Measurements from ENCODE around the gene KRT71. TPM values are rescaled to one million over a fixed set of nuclear protein-coding genes. Genes with fewer than 3 reads are reported as not detected.

The KRT71 gene
- polyA plus RNA-seq (not detected in 2 replicates), polyA minus RNA-seq (not detected in 2 replicates)

- H3K36me3 ChIP-seq (ENCODE audit: insufficient read depth, low read length) = no peaks in the 10 kb centered on the region
- H3K9me2 ChIP-seq (ENCODE audit: insufficient read depth, low read length) = no peaks in the 10 kb centered on the region
- H3K79me2 ChIP-seq (replicated peaks; ENCODE audit: insufficient read depth, low read length) = no peaks in the 10 kb centered on the region
- H3K9me3 ChIP-seq (ENCODE audit: low read length) = no peaks in the 10 kb centered on the region
- H3K27me3 ChIP-seq (ENCODE audit: insufficient read depth, low read depth, low read length) = no peaks in the 10 kb centered on the region
- H4K20me1 ChIP-seq (ENCODE audit: insufficient read depth) = no peaks in the 10 kb centered on the region
- no peak within 1 kb of the TSS for H3K9ac ChIP-seq (ENCODE audit: low read length)
- no peaks in the 10 kb centered on the region for H3F3A ChIP-seq (ENCODE audit: insufficient read depth, low read length, poor library complexity, severe bottlenecking)
- no peak for TF ChIP-seq EZH2 (IDR thresholded peaks at IDR 0.05; ENCODE audit: borderline replicate concordance, insufficient read depth, low read length, poor library complexity, severe bottlenecking)
- no peak for TF ChIP-seq SMC3 (conservative IDR thresholded peaks at IDR 0.05; ENCODE audit: poor library complexity)
- TF ChIP-seq CTCF (IDR thresholded peaks at IDR 0.05; ENCODE audit: poor library complexity, severe bottlenecking) = no peak
- TF ChIP-seq TAF1 (IDR thresholded peaks at IDR 0.05; ENCODE audit: low read depth) = no peak
- no peak for TF ChIP-seq MXI1 (conservative IDR thresholded peaks at IDR 0.05; ENCODE audit: poor library complexity, severe bottlenecking)
- TF ChIP-seq EP300 (conservative IDR thresholded peaks at IDR 0.05; ENCODE audit: poor library complexity, severe bottlenecking) = no peak
- TF ChIP-seq POLR2AphosphoS5 (IDR thresholded peaks at IDR 0.05) = no peak
- no peak for TF ChIP-seq RAD21 (conservative IDR thresholded peaks at IDR 0.05)
- no peak for TF ChIP-seq REST (IDR thresholded peaks at IDR 0.05; ENCODE audit: borderline replicate concordance)
- H3K27ac ChIP-seq (ENCODE audit: low read length) = no peak within 1 kb of the TSS
- H3K4me3 ChIP-seq (ENCODE audit: low read length) = no peak within 1 kb of the TSS
- H3K4me2 ChIP-seq (ENCODE audit: low read length) = no peak within 1 kb of the TSS
- no peak within 1 kb of the TSS for H2AFZ ChIP-seq (ENCODE audit: low read depth, low read length)
These were observed at the start of gene KRT71 for GRCh38 chr12:52552681-52553195. TSS of gene KRT71 (minus strand) at chr12:52553145. CDS start at chr12:52553077, 68 bp downstream.

- Histone ChIP-seq H3F3A (ENCODE audit: insufficient read depth, low read length, poor library complexity, severe bottlenecking) (no peaks in the 10 kb centered on the region), H3K36me3 (ENCODE audit: insufficient read depth, low read length) (no peaks in the 10 kb centered on the region), H3K9ac (ENCODE audit: low read length) (no peak overlapping the region), H4K20me1 (ENCODE audit: insufficient read depth) (no peaks in the 10 kb centered on the region), H2AFZ (ENCODE audit: low read depth, low read length) (no peak overlapping the region), H3K27me3 (ENCODE audit: insufficient read depth, low read depth, low read length) (no peaks in the 10 kb centered on the region), H3K4me3 (ENCODE audit: low read length) (no peak overlapping the region), H3K27ac (ENCODE audit: low read length) (no peak overlapping the region), H3K79me2 (replicated peaks; ENCODE audit: insufficient read depth, low read length) (no peaks in the 10 kb centered on the region), H3K9me3 (ENCODE audit: low read length) (no peaks in the 10 kb centered on the region), H3K9me2 (ENCODE audit: insufficient read depth, low read length) (no peaks in the 10 kb centered on the region), H3K4me2 (ENCODE audit: low read length) (no peak overlapping the region)
- TF ChIP-seq EZH2 (IDR thresholded peaks at IDR 0.05; ENCODE audit: borderline replicate concordance, insufficient read depth, low read length, poor library complexity, severe bottlenecking) (no peak), RAD21 (conservative IDR thresholded peaks at IDR 0.05) (no peak), SMC3 (conservative IDR thresholded peaks at IDR 0.05; ENCODE audit: poor library complexity) (no peak), POLR2AphosphoS5 (IDR thresholded peaks at IDR 0.05) (no peak), TAF1 (IDR thresholded peaks at IDR 0.05; ENCODE audit: low read depth) (no peak)
These were observed 49.6 kb upstream of the KRT71 start for GRCh38 chr12:52602552-52602951.
